Measurements from ENCODE around the gene ZC3H7B.

GRCh38 chr22:41286639-41287091 lies 14.7 kb upstream of the ZC3H7B start:
- no peak for TF ChIP-seq CTCF (conservative IDR thresholded peaks at IDR 0.05; ENCODE audit: low read length)
- TF ChIP-seq EZH2phosphoT487 (IDR thresholded peaks at IDR 0.05; ENCODE audit: borderline replicate concordance): no peak
